Pancreas (tissue), 10 donors: ENCODE measurements around the gene DHCR7. TPM values are rescaled to one million over a fixed set of nuclear protein-coding genes. Genes with fewer than 3 reads are reported as not detected.

Source experiments
- ATAC-seq, 4 donors: fragments of 200-7000 bp; cut with Tn5 transposase; one replicate each; pipeline versions ENCODE4 v1.8.0 to v1.9.1; 2020; ENCODE audit warnings: mild to moderate bottlenecking in 4 of 4, moderate library complexity in 4 of 4
- DNase-seq, 6 donors: peaks; one replicate each; pipeline ENCODE4 v3.0.0-alpha.2; 2020
- FAIRE-seq: peaks from 2 replicates; lab custom pipeline; 2012; peaks lifted over from hg19 to GRCh38; lab: Jason Lieb, UNC
- H3K27ac ChIP-seq, 4 donors: fragments of 200-600 bp; sonication (generic); 1 replicate in 3 of 4; 2 replicates in 1 of 4; pipeline versions ENCODE4 v1.5.0 to v1.8.0; 2020
- H3K27me3 ChIP-seq, 4 donors: fragments of 200-600 bp; one replicate each; pipeline ENCODE4 v1.8.0; 2021
- H3K36me3 ChIP-seq, 3 donors: fragments of 200-600 bp; sonication (generic) in 1 of 3; one replicate each; pipeline versions ENCODE4 v1.5.0 to v1.8.0; 2020 to 2021
- H3K4me1 ChIP-seq, 3 donors: fragments of 200-600 bp; one replicate each; pipeline ENCODE4 v1.8.0; 2021
- H3K4me3 ChIP-seq, 4 donors: fragments of 200-600 bp; sonication (generic) in 2 of 4; one replicate each; pipeline versions ENCODE4 v1.5.0 to v1.8.0; 2020 to 2021
- H3K9me3 ChIP-seq, 4 donors: fragments of 200-600 bp; one replicate each; pipeline ENCODE4 v1.8.0; 2021
- WGBS, 2 donors: extraction: QIAGEN DNeasy Blood & Tissue Kit; methylation state at CpG; one replicate each; pipeline ENCODE4 v1.1.7; 2013; 5-methylcytosine and 5-hydroxymethylcytosine counted together
- intact Hi-C, 3 donors: fragments of 100-400 bp; cut with DNase I; formaldehyde crosslinking; loops; one replicate each; pipeline versions ENCODE4 v1.11.1 to v1.14.2; 2022
- polyA plus RNA-seq, 2 donors: library from polyadenylated mRNA; stranded (reverse); fragments of 200-250 nt; gene quantifications; one replicate each; pipeline ENCODE4 v1.2.3, GENCODE V29; 2013
- total RNA-seq, 6 donors: library from RNA; stranded (reverse); fragmentation: NEBNext Ultra II Directional in 4 of 6; extraction: Animal tissue kit (Norgen Biotek cat#: 25700) in 4 of 6; gene quantifications; one replicate each; pipeline versions ENCODE4 v1.2.1 to v1.2.4, GENCODE V29; 2021 to 2023
- TF ChIP-seq, protein P1 (sequence below), 4 donors: fragments of 200-600 bp; sonication (generic) in 3 of 4; IDR thresholded peaks; one replicate each; pipeline versions ENCODE4 v1.5.0 to v1.8.0; 2021; ENCODE audit warnings: antibody characterized with exemption in 4 of 4
- donor health status: healthy with polysubstance abuse.
- donor health status: DM: no; HTN: no; CAD: no; lungs with moderate emphysema.
- donor health status: DM: no; HTN: no; CAD: no.
- donor health status: control.
- donor health status: control.
- donor health status: Bipolar disorder and iron deficiency.
- donor health status: DM: yes; HTN: yes; CAD: no.
- donor health status: DM: no; HTN: no; CAD: no.
- donor health status: DM: no; HTN: no; CAD: no.
- donor health status: DM: yes; HTN: yes; CAD: no.

Gene DHCR7
- total and polyA plus RNA-seq, 8 donors: 5.7 to 19.8 (median 11.2) TPM

DNA sequence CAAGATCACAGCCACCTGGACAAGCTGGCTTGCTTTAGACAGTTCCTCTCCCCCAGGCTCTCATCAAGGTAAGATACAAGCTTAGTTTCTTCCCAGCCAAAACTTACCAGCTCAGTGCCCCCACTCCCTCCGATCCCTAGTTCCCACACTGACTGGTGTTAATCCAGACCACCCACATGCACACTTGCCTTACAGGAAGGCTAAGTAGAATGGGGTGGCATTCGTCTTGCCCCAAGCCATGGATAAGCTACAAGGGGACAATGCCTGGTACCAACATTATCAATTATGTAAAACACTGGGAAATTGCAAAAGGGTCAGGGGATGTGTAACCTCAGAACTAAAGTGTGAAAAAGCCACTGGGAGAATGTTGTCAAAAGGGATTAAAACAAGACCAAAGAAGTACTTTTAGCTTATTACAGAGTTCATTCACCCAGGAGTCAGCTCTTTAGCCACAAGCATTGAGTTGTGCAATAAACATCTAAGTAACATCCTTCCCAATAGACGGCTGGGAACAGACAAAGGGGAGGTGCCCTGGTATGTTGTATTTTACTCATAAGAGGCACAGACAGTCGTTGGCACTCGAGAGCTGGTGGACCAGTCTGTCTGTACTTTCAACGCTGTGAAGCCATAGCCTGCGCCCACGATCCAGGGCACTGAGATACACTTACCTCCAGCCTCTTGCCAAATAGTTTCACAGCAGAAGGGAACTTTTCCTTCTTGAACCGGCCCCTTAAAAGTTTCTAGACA, 1.1 kb downstream of the DHCR7 start:
- no peaks in the 10 kb centered on the region for H3K27me3 ChIP-seq
- H3K4me3 ChIP-seq: peak overlapping the region in 2 of 4 donors; percentile 79 to 84
- 39 to 44% methylated on average over 9 of the region's 9 CpGs for WGBS, 2 donors
- no peaks in the 10 kb centered on the region for H3K36me3 ChIP-seq
- ATAC-seq: peak in 1 of 4 donors; percentile 7
- DNase-seq: peak in 1 of 6 donors; percentile 53
- no peak for FAIRE-seq
- H3K9me3 ChIP-seq: no peaks in the 10 kb centered on the region
- H3K4me1 ChIP-seq: peaks cover 7 to 11% (median 11%) of the 10 kb centered on the region in 3 donors
- H3K27ac ChIP-seq: no peak overlapping the region
- TF ChIP-seq, protein P1, sequence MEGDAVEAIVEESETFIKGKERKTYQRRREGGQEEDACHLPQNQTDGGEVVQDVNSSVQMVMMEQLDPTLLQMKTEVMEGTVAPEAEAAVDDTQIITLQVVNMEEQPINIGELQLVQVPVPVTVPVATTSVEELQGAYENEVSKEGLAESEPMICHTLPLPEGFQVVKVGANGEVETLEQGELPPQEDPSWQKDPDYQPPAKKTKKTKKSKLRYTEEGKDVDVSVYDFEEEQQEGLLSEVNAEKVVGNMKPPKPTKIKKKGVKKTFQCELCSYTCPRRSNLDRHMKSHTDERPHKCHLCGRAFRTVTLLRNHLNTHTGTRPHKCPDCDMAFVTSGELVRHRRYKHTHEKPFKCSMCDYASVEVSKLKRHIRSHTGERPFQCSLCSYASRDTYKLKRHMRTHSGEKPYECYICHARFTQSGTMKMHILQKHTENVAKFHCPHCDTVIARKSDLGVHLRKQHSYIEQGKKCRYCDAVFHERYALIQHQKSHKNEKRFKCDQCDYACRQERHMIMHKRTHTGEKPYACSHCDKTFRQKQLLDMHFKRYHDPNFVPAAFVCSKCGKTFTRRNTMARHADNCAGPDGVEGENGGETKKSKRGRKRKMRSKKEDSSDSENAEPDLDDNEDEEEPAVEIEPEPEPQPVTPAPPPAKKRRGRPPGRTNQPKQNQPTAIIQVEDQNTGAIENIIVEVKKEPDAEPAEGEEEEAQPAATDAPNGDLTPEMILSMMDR (IDR thresholded peaks at IDR 0.05): no peak
- intact Hi-C loops: no loop called here

DNA sequence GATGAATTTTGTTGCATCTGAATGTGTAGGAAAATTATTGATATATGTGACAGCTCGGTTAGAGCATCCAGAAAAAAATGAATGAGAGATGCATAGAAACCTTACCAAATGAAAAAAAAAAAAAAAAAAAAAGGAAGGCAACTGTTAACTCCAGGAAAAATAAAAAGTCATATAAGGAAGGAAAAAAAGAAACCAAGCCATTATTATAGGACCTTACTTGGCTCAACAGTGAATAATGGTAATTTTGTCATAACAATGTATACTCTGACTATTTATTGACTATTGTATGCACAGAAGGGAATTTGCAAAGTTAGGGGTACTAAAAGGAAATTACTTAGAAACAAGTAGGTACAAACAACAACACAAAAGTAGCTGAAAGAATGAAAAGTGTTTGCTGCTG, 2.0 kb downstream of the DHCR7 start:
- DNase-seq (no peak), ATAC-seq (no peak), FAIRE-seq (no peak)
- no peaks in the 10 kb centered on the region for H3K27me3 ChIP-seq
- H3K27ac ChIP-seq: no peak overlapping the region
- TF ChIP-seq, protein P1 (IDR thresholded peaks at IDR 0.05): no peak
- H3K9me3 ChIP-seq: no peaks in the 10 kb centered on the region
- H3K4me3 ChIP-seq: no peak overlapping the region
- WGBS, 2 donors: 96% methylated on average over 1 of the region's 1 CpG
- no peaks in the 10 kb centered on the region for H3K36me3 ChIP-seq
- intact Hi-C loops: no loop called here
- H3K4me1 ChIP-seq: peaks cover 7 to 11% (median 11%) of the 10 kb centered on the region in 3 donors

DNA sequence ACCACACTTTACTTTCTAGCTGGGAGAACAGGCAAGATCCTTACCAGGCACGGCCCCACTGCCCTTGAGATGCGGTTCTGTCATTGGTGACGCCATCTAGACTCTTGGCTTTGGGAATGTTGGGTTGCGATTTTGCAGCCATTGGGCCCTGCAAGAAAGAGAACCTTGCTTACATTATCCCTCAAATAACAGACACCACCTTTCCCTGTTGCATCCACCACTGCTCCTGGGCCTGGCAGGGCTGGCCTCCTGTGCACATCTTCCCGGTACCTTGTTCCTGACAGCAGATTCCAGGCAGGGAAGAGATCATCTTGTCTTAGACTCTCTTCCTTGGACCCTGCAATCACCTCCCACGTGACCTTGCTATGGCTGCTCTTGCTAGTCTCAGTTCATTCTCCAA, 3.4 kb downstream of the DHCR7 start:
- peaks cover 0 to 2% (median 0%) of the 10 kb centered on the region in 3 donors for H3K4me1 ChIP-seq
- FAIRE-seq: no peak
- H3K27me3 ChIP-seq: no peaks in the 10 kb centered on the region
- DNase-seq: no peak
- H3K27ac ChIP-seq: no peak overlapping the region
- no peaks in the 10 kb centered on the region for H3K9me3 ChIP-seq
- 92 to 93% methylated on average over 6 of the region's 6 CpGs for WGBS, 2 donors
- no peaks in the 10 kb centered on the region for H3K36me3 ChIP-seq
- no peak for ATAC-seq
- no peak overlapping the region for H3K4me3 ChIP-seq
- intact Hi-C loops: no loop called here
- TF ChIP-seq, protein P1 (IDR thresholded peaks at IDR 0.05): no peak

DNA sequence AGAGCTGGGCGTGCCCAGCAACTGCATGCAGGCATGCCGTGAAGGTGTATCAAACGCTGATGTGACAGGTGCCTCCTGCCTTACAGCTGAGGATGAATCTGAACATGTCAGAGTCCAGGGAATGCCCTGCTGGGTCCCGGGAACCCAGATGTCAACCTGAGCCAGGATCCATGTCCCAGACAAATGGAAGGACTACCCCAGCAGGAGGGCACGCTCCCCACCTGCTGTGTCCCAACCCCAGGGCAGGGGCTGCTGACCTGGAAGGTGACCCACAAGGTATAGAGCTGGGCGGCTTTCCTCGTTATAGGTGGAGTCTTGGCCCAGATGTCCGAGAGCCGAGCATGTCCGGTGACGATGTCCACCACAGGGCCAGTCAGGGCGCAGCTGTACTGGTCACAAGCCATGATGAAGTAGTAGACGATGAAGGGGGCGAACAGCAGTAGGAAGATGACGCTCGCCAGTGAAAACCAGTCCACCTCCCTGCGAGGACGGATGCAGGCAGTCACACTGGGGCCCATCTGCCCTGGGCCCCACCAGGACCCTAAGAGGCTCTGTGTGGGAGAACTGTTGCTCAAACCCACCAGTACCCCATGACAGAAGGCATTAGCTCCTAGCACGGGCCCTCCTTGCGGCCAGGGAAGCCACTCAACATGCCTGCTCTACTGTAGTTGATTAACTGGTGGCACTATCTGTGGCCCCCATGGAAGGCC, 4.3 kb downstream of the DHCR7 start:
- ATAC-seq (no peak), FAIRE-seq (no peak), DNase-seq (no peak)
- no peaks in the 10 kb centered on the region for H3K4me1 ChIP-seq
- H3K9me3 ChIP-seq: no peaks in the 10 kb centered on the region
- intact Hi-C loops: no loop called here
- peaks cover 0 to 2% (median 0%) of the 10 kb centered on the region in 3 donors for H3K36me3 ChIP-seq
- 94 to 97% methylated on average over 20 of the region's 20 CpGs for WGBS, 2 donors
- TF ChIP-seq, protein P1 (IDR thresholded peaks at IDR 0.05): no peak
- no peak overlapping the region for H3K4me3 ChIP-seq
- H3K27me3 ChIP-seq: no peaks in the 10 kb centered on the region
- no peak overlapping the region for H3K27ac ChIP-seq
